B cell (primary cell): ENCODE results near the gene SGSM1.

Experiments used
- CTCF ChIP-seq: fragments of 200-600 bp; IDR thresholded peaks from one replicate; pipeline ENCODE4 v1.8.0; 2022; ENCODE audit warnings: antibody characterized with exemption, mild to moderate bottlenecking
- EZH2 ChIP-seq: IDR thresholded peaks from 2 replicates; pipeline ENCODE4 v1.6.1; 2012; ENCODE audit warnings: borderline replicate concordance, low read depth, mild to moderate bottlenecking, moderate library complexity, low read length; ENCODE audit not compliant: insufficient read depth, poor library complexity, severe bottlenecking

GRCh38 chr22:24768537-24769374 is 37.3 kb upstream of the SGSM1 start:
- peak; percentile 65 for TF ChIP-seq CTCF
- no peak for TF ChIP-seq EZH2
